ENCODE data around the gene SARM1. TPM values are rescaled to one million over a fixed set of nuclear protein-coding genes. Genes with fewer than 3 reads are reported as not detected.
A peak's percentile ranks its signal among the peaks of the same experiment; 100 is the strongest.

SARM1 gene
- total and polyA plus RNA-seq, 7 experiments from 2014 or later: 5.2 to 34.1 (median 25.0) TPM

DNA sequence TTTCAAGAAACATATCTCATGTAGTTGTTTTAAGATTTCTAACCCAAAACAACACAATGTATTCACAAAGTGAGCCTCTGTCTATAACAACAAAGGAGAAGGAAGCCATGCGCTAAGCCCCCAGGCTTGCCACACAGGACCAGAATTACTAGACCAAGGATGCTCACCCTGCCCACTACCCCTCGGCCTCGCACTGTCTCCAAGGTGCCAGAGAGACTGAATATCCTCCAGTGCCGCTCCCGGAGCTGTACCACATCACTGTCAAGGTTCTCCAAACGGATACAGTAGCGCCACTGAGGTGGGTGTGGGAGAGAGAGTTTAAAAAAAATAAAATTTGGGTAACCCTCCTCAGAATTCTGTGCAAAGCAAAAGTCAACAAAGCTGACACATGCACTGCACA is 21.2 kb upstream of the SARM1 start:
- H3K27ac ChIP-seq (ENCODE audit: low read depth, low read length): no peak overlapping the region
- intact Hi-C loops (cut with micrococcal nuclease): no loop called here
- Mint-ChIP-seq H3K9me3 (no peaks in the 10 kb centered on the region), H3K27me3 (no peaks in the 10 kb centered on the region), H3K4me3 (no peak overlapping the region), H3K36me3 (peaks cover 4 to 30% (median 19%) of the 10 kb centered on the region in 5 donors), H3K4me1 (peaks cover 0 to 5% (median 4%) of the 10 kb centered on the region in 7 donors), H3K27ac (peak overlapping the region in 2 of 9 donors; percentile 7 to 21)
- ChIA-PET CTCF (interaction anchor here (0.7 to 1.2 kb wide), 2 partner anchors 14 to 598 kb away, joined by 3 to 4 read pairs; partner anchors contain the start of gene TNFAIP1), POLR2A (no interaction called here)
- H3K27me3 ChIP-seq (ENCODE audit: control insufficient read depth in 2 of 2, insufficient read depth in 2 of 2, low read length in 2 of 2): no peaks in the 10 kb centered on the region
- peaks cover 20 to 96% (median 31%) of the 10 kb centered on the region in 3 experiments for H3K36me3 ChIP-seq (ENCODE audit: control insufficient read depth in 2 of 3, insufficient read depth in 3 of 3, low read length in 3 of 3)
- DNase-seq (no peak), ATAC-seq (no peak)
- no peaks in the 10 kb centered on the region for H3K9me3 ChIP-seq (ENCODE audit: control insufficient read depth in 2 of 3, low read length in 3 of 3)
- H3K4me3 ChIP-seq (ENCODE audit: low read length): no peak overlapping the region
- no peaks in the 10 kb centered on the region for H3K4me1 ChIP-seq (ENCODE audit: control insufficient read depth in 2 of 2, insufficient read depth in 2 of 2, low read length in 2 of 2)

DNA sequence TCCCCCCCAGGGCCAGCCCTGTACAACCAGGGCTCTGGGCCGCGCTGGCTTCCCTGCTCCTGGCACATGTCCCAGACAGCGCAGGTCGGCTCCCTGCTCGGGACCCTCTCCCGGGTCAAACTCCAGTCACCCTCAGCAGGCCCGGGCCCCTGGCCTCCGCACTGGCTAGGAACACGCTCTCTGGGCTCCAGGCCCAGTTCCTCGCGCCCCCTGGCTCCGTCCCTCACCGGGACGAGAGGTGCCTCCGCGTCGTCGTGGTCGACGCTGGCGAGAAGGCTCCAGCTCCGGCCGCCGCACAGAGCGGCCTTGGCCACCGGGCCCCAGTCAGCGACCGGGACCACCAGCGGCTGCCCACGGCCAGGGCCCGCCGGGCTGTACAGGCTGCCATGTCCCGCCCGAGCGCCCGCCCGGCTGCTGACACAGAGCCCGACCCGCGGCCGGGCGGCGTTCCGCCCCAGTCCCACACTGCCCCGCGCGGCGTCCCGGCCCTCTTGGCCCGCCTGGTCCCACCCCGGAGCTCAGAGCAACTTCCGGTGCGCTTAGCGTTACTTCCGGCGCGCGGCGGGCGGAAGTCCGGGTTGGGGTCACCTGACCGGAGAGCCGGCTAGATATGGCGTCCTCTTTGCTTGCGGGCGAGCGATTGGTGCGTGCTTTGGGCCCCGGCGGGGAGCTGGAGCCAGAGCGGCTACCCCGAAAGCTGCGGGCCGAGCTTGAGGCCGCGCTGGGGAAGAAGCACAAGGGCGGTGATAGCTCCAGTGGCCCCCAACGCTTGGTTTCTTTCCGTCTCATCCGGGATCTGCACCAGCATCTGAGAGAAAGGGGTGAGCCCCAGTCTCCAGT is 14.2 kb upstream of the SARM1 start, which contains the start of gene POLDIP2:
POLDIP2 (minus strand) TSS at position 467 of the 840 bp plus-strand sequence; CDS start at position 388, 79 bp downstream.
- Mint-ChIP-seq H3K27ac (peak within 1 kb of the TSS; percentile 89 to 97 (median 94)), H3K36me3 (peaks cover 4 to 26% (median 12%) of the 10 kb centered on the region in 5 donors), H3K9me3 (peaks cover 0 to 3% (median 0%) of the 10 kb centered on the region in 11 donors), H3K27me3 (no peaks in the 10 kb centered on the region), H3K4me3 (peak within 1 kb of the TSS; percentile 91 to 98 (median 94)), H3K4me1 (peaks cover 19 to 40% (median 29%) of the 10 kb centered on the region in 7 donors)
- peaks cover 17 to 21% of the 10 kb centered on the region in 2 donors for H3K4me1 ChIP-seq (ENCODE audit: control insufficient read depth in 2 of 2, insufficient read depth in 2 of 2, low read length in 2 of 2)
- H3K36me3 ChIP-seq (ENCODE audit: control insufficient read depth in 2 of 3, insufficient read depth in 3 of 3, low read length in 3 of 3): peaks cover 19 to 57% (median 30%) of the 10 kb centered on the region in 3 experiments
- DNase-seq (peak; percentile 94 to 97 (median 96)), ATAC-seq (peak; percentile 99)
- H3K27ac ChIP-seq (ENCODE audit: low read depth, low read length): peak within 1 kb of the TSS; percentile 90
- peak within 1 kb of the TSS; percentile 80 for H3K4me3 ChIP-seq (ENCODE audit: low read length)
- CTCF ChIA-PET: interaction anchor here (1.2 to 3.3 kb wide), 2 partner anchors 22 to 60 kb away, joined by 4 to 14 read pairs; partner anchors contain the start of genes IFT20 and TNFAIP1
- POLR2A ChIA-PET: interaction anchor here (0.6 to 4.8 kb wide), 23 partner anchors 9 to 794 kb away, joined by 3 to 75 read pairs (median 3); partner anchors contain the start of genes FLOT2, IFT20, PHF12 and SARM1
- no peaks in the 10 kb centered on the region for H3K27me3 ChIP-seq (ENCODE audit: control insufficient read depth in 2 of 2, insufficient read depth in 2 of 2, low read length in 2 of 2)
- H3K9me3 ChIP-seq (ENCODE audit: control insufficient read depth in 2 of 3, low read length in 3 of 3): no peaks in the 10 kb centered on the region
- intact Hi-C loops (cut with micrococcal nuclease): loop anchor here (1.0 to 2.0 kb wide), 5 partner anchors 14 to 38 kb away; partner anchors contain the start of genes IFT20 (in 2 of the 2), SARM1 (in 2 of the 2), TMEM97 (in 2 of the 2) and TNFAIP1 (in 2 of the 2)

DNA sequence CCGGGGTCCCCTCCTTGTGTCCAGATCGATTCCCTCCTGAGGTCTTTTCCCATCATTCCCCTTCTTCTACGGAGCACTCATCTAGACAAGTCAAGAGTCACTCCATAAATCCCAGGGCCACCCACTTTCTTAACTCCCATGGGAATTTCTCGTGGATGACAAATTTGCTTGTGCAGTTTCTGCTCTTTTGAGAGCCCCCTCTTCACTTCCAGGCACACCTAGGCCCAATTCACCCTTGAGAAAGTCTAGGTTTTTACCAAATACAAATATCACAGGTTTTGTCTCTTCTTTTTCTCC is 13.6 kb upstream of the SARM1 start:
- H3K9me3 ChIP-seq (ENCODE audit: control insufficient read depth in 2 of 3, low read length in 3 of 3): no peaks in the 10 kb centered on the region
- ATAC-seq (no peak), DNase-seq (no peak)
- Mint-ChIP-seq H3K27ac (peak overlapping the region; percentile 89 to 97 (median 94)), H3K9me3 (peaks cover 0 to 3% (median 0%) of the 10 kb centered on the region in 11 donors), H3K36me3 (peaks cover 4 to 26% (median 12%) of the 10 kb centered on the region in 5 donors), H3K4me1 (peaks cover 19 to 40% (median 29%) of the 10 kb centered on the region in 7 donors), H3K27me3 (no peaks in the 10 kb centered on the region), H3K4me3 (peak overlapping the region; percentile 91 to 98 (median 94))
- H3K27ac ChIP-seq (ENCODE audit: low read depth, low read length): peak overlapping the region; percentile 90
- H3K27me3 ChIP-seq (ENCODE audit: control insufficient read depth in 2 of 2, insufficient read depth in 2 of 2, low read length in 2 of 2): no peaks in the 10 kb centered on the region
- H3K36me3 ChIP-seq (ENCODE audit: control insufficient read depth in 2 of 3, insufficient read depth in 3 of 3, low read length in 3 of 3): peaks cover 16 to 57% (median 35%) of the 10 kb centered on the region in 3 experiments
- ChIA-PET POLR2A (interaction anchor here (0.6 to 4.8 kb wide), 18 partner anchors 10 to 540 kb away, joined by 3 to 75 read pairs (median 3); partner anchors contain the start of genes FLOT2, IFT20, SARM1 and SLC46A1), CTCF (interaction anchor here (1.2 to 3.3 kb wide), 2 partner anchors 22 to 59 kb away, joined by 4 to 14 read pairs; partner anchors contain the start of genes IFT20 and TNFAIP1)
- intact Hi-C loops (cut with micrococcal nuclease): loop anchor here (1.0 to 2.0 kb wide), 5 partner anchors 13 to 39 kb away; partner anchors contain the start of genes IFT20 (in 2 of the 2), SARM1 (in 2 of the 2), TMEM97 (in 2 of the 2) and TNFAIP1 (in 2 of the 2)
- peaks cover 17 to 21% of the 10 kb centered on the region in 2 donors for H3K4me1 ChIP-seq (ENCODE audit: control insufficient read depth in 2 of 2, insufficient read depth in 2 of 2, low read length in 2 of 2)
- peak overlapping the region; percentile 80 for H3K4me3 ChIP-seq (ENCODE audit: low read length)

DNA sequence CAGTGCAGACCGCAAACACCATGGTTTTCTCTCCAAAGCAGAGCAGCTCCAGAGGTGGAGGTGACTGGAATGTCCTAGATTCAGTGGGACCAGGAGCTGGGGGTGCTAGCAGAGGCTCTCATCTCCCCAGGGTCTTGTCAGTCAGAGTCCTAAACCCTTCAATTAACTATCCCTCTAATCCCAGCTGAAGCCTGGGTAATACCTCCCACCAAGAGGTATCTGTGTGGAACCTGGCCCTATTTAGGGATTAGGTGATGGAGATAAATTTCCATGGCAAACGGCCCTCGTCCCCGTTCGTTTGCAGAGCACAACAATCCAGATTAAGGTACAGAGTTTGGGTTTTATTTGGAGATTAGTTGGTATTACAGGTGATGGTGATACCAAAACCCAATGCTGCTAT is 8.3 kb upstream of the SARM1 start:
- DNase-seq (no peak), ATAC-seq (no peak)
- Histone ChIP-seq H3K4me3 (ENCODE audit: low read length) (no peak overlapping the region), H3K9me3 (ENCODE audit: control insufficient read depth in 2 of 3, low read length in 3 of 3) (no peaks in the 10 kb centered on the region), H3K36me3 (ENCODE audit: control insufficient read depth in 2 of 3, insufficient read depth in 3 of 3, low read length in 3 of 3) (peaks cover 13 to 63% (median 26%) of the 10 kb centered on the region in 3 experiments), H3K4me1 (ENCODE audit: control insufficient read depth in 2 of 2, insufficient read depth in 2 of 2, low read length in 2 of 2) (peaks cover 4 to 6% of the 10 kb centered on the region in 2 donors), H3K27ac (ENCODE audit: low read depth, low read length) (no peak overlapping the region), H3K27me3 (ENCODE audit: control insufficient read depth in 2 of 2, insufficient read depth in 2 of 2, low read length in 2 of 2) (no peaks in the 10 kb centered on the region)
- intact Hi-C loops (cut with micrococcal nuclease): no loop called here
- Mint-ChIP-seq H3K27ac (no peak overlapping the region), H3K36me3 (peaks cover 0 to 17% (median 11%) of the 10 kb centered on the region in 5 donors), H3K4me3 (no peak overlapping the region), H3K9me3 (no peaks in the 10 kb centered on the region), H3K27me3 (no peaks in the 10 kb centered on the region), H3K4me1 (peaks cover 1 to 11% (median 4%) of the 10 kb centered on the region in 7 donors)
- ChIA-PET POLR2A (interaction anchor here (0.6 to 1.2 kb wide), 3 partner anchors 27 to 430 kb away, joined by 3 read pairs; partner anchors contain the start of genes IFT20 and TNFAIP1), CTCF (interaction anchor here (0.6 kb wide), 1 partner anchor 21 kb away, joined by 3 read pairs; no protein-coding TSS in a partner anchor)

DNA sequence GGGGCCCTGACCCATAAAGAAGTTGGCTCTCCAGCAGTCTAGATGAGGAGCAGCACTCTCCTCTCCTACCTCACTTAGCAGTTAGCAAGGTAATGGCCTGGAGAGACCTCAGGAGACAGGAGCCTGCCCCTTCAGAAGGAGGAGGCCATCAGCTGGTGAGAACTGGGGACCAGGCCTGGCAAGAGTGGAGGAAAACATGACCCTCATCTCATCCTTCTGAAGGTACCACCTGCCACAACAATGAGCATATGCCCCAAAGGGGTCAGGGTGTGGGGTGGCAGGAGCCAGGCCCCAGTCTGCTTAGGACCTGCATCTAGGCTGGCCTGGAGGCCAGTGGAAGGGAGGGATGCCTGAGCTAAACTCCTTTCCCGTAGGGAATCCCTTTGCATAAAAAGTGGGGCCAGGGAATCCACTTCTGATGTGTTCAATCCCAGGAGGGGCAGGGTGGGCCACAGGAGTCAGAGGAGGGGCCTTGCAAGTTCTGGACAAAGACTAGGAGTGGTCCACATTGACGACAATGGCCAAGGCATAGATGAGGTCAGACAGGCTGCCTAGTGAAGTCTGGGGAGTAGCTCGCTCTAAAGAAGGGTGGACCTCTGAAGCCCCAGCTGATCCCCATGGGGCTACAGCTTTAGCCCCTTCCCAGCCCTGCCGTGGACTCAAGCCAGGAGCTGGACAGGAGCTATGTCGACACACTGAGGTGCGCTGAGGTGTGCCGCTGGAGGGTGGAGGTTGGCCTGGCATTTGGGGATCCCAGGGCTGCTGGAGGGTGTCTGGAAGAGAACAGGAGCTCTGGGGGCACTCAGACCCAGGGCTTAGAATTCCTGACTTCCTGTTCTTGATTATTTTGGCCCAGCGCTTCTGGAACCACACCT is 7.5 kb upstream of the SARM1 start:
- ChIA-PET CTCF (no interaction called here), POLR2A (interaction anchor here (1.2 kb wide), 1 partner anchor 28 kb away, joined by 3 read pairs; the partner anchor contains the start of gene TNFAIP1)
- no peak for ATAC-seq
- DNase-seq: no peak
- H3K4me3 ChIP-seq (ENCODE audit: low read length): no peak overlapping the region
- Mint-ChIP-seq H3K4me1 (peaks cover 0 to 4% (median 0%) of the 10 kb centered on the region in 7 donors), H3K4me3 (no peak overlapping the region), H3K9me3 (no peaks in the 10 kb centered on the region), H3K27ac (peak overlapping the region in 1 of 9 donors; percentile 22), H3K27me3 (no peaks in the 10 kb centered on the region), H3K36me3 (peaks cover 0 to 17% (median 11%) of the 10 kb centered on the region in 5 donors)
- no peaks in the 10 kb centered on the region for H3K4me1 ChIP-seq (ENCODE audit: control insufficient read depth in 2 of 2, insufficient read depth in 2 of 2, low read length in 2 of 2)
- no peak overlapping the region for H3K27ac ChIP-seq (ENCODE audit: low read depth, low read length)
- H3K36me3 ChIP-seq (ENCODE audit: control insufficient read depth in 2 of 3, insufficient read depth in 3 of 3, low read length in 3 of 3): peaks cover 13 to 63% (median 26%) of the 10 kb centered on the region in 3 experiments
- no peaks in the 10 kb centered on the region for H3K27me3 ChIP-seq (ENCODE audit: control insufficient read depth in 2 of 2, insufficient read depth in 2 of 2, low read length in 2 of 2)
- no peaks in the 10 kb centered on the region for H3K9me3 ChIP-seq (ENCODE audit: control insufficient read depth in 2 of 3, low read length in 3 of 3)
- intact Hi-C loops (cut with micrococcal nuclease): no loop called here
